H1 (cell line): ENCODE results near the gene DDI2. TPM values are rescaled to one million over a fixed set of nuclear protein-coding genes. Genes with fewer than 3 reads are reported as not detected.

Source experiments
- ASH2L ChIP-seq: fragments of 200-600, 300-600 bp; sonication (generic); IDR thresholded peaks from one replicate; pipeline ENCODE4 v1.7.1; 2017; ENCODE audit warnings: low read length
- ATF3 ChIP-seq: IDR thresholded peaks from 2 replicates; pipeline ENCODE4 v1.6.1; 2011; ENCODE audit warnings: low read depth, mild to moderate bottlenecking, low read length; ENCODE audit not compliant: insufficient read depth
- BCL11A ChIP-seq, 2 experiments: IDR thresholded peaks; one replicate each; pipeline ENCODE4 v1.6.1; 2011; ENCODE audit warnings: low read depth in 2 of 2, low read length in 2 of 2, mild to moderate bottlenecking in 2 of 2
- CEBPB ChIP-seq: IDR thresholded peaks from 2 replicates; pipeline ENCODE4 v1.6.1; 2012; ENCODE audit warnings: low read depth, low read length
- EGR1 ChIP-seq: IDR thresholded peaks from 2 replicates; pipeline ENCODE4 v1.6.1; 2011; ENCODE audit warnings: low read depth, low read length, borderline replicate concordance
- EP300 ChIP-seq, 2 experiments: IDR thresholded peaks; 1 replicate in 1 of 2; 2 replicates in 1 of 2; pipeline ENCODE4 v1.6.1; 2011 to 2012; ENCODE audit warnings: low read depth in 2 of 2, low read length in 2 of 2, mild to moderate bottlenecking in 2 of 2, borderline replicate concordance in 1 of 2, inconsistent platforms in 1 of 2, moderate library complexity in 1 of 2
- EZH2 ChIP-seq: fragments of 200-600 bp; sonication (generic); IDR thresholded peaks from 2 replicates; pipeline ENCODE4 v1.7.1; 2012; ENCODE audit warnings: low read depth, mild to moderate bottlenecking, moderate library complexity, low read length, inconsistent platforms; ENCODE audit not compliant: severe bottlenecking
- GABPA ChIP-seq: IDR thresholded peaks from 2 replicates; pipeline ENCODE4 v1.6.1; 2011; ENCODE audit warnings: mild to moderate bottlenecking, low read length, moderate library complexity, borderline replicate concordance; ENCODE audit not compliant: insufficient read depth
- SIRT6 ChIP-seq: IDR thresholded peaks from one replicate; pipeline ENCODE4 v1.7.1; 2012; ENCODE audit warnings: low read length, inconsistent platforms
- TBP ChIP-seq: IDR thresholded peaks from 2 replicates; pipeline ENCODE4 v1.6.1; 2011; ENCODE audit warnings: low read depth, low read length, improper control_type of control experiment
- ZNF274 ChIP-seq: IDR thresholded peaks from 2 replicates; pipeline ENCODE4 v1.7.0; 2012; ENCODE audit warnings: low read length, borderline replicate concordance; ENCODE audit errors: extremely low read depth
- polyA plus RNA-seq, 7 experiments: library from polyadenylated mRNA; depleted of rRNA in 3 of 7; stranded (reverse) in 5 of 7; unstranded in 2 of 7; fragments of >200 nt in 5 of 7; fragments of 200-250 nt in 2 of 7; gene quantifications; 1 replicate in 5 of 7; 2 replicates in 1 of 7; 4 replicates in 1 of 7; pipeline versions ENCODE4 v1.2.1 to v1.2.3, GENCODE V29; 2011 to 2013; ENCODE audit warnings: missing spikeins in 2 of 7, mixed read lengths in 2 of 7
- total RNA-seq: library from RNA; stranded (reverse); fragmentation: NEBNext Ultra II Directional; extraction: Animal tissue kit (Norgen Biotek cat#: 25700); gene quantifications from 2 replicates; pipeline ENCODE4 v1.2.1, GENCODE V29; 2021

Gene DDI2
- total and polyA plus RNA-seq, 2 of the 8 experiments (the other 6 are each of a cell fraction or from before 2014, with no cell fraction given) = 7.7 to 38.3 TPM

- TF ChIP-seq EZH2 = no peak
- TF ChIP-seq EGR1 = no peak
- TF ChIP-seq SIRT6 = no peak
- no peak for TF ChIP-seq EP300 (IDR thresholded peaks at IDR 0.05; ENCODE audit: borderline replicate concordance in 1 of 2, low read depth in 2 of 2, low read length in 2 of 2)
- peak; percentile 16 for TF ChIP-seq ASH2L
- no peak for TF ChIP-seq ATF3
- TF ChIP-seq ZNF274 = no peak
- no peak for TF ChIP-seq BCL11A (IDR thresholded peaks at IDR 0.05; ENCODE audit: low read depth in 2 of 2, low read length in 2 of 2)
- no peak for TF ChIP-seq CEBPB
- TF ChIP-seq TBP = no peak
- TF ChIP-seq GABPA = no peak
Observed at GRCh38 chr1:15616373-15617172, 685 bp upstream of the DDI2 start (continued).
